Endodermal cell (in vitro differentiated cells): ENCODE data around the gene SSBP3. TPM values are rescaled to one million over a fixed set of nuclear protein-coding genes. Genes with fewer than 3 reads are reported as not detected.

Experiments used
- DNase-seq: peaks from one replicate; pipeline ENCODE4 v3.0.0-alpha.2; 2017
- H3K27ac ChIP-seq: 2 replicates; pipeline ENCODE4 v1.5.1; 2013; ENCODE audit warnings: mild to moderate bottlenecking, low read depth, low read length, moderate library complexity
- H3K27me3 ChIP-seq: 2 replicates; pipeline ENCODE4 v1.6.1; 2013; ENCODE audit warnings: mild to moderate bottlenecking, low read length, moderate library complexity; ENCODE audit not compliant: insufficient read depth, control insufficient read depth, poor library complexity, severe bottlenecking
- H3K36me3 ChIP-seq: 2 replicates; pipeline ENCODE4 v1.7.0; 2013; ENCODE audit warnings: mild to moderate bottlenecking, low read length, moderate library complexity; ENCODE audit not compliant: control insufficient read depth, insufficient read depth
- H3K4me1 ChIP-seq: one replicate; pipeline ENCODE4 v1.7.0; 2013; ENCODE audit warnings: low read length; ENCODE audit not compliant: control insufficient read depth, insufficient read depth
- H3K4me3 ChIP-seq: 2 replicates; pipeline ENCODE4 v1.5.1; 2013; ENCODE audit warnings: mild to moderate bottlenecking, low read length, moderate library complexity
- H3K9ac ChIP-seq: 2 replicates; pipeline ENCODE4 v1.6.1; 2013; ENCODE audit warnings: mild to moderate bottlenecking, low read length, moderate library complexity; ENCODE audit not compliant: poor library complexity, severe bottlenecking; ENCODE audit errors: extremely low read depth
- H3K9me3 ChIP-seq: 2 replicates; pipeline ENCODE4 v1.6.1; 2013; ENCODE audit warnings: mild to moderate bottlenecking, low read length, moderate library complexity; ENCODE audit not compliant: control insufficient read depth
- H3K27ac Mint-ChIP-seq: 2 replicates; pipeline ENCODE4 v1.8.0; 2020; ENCODE audit warnings: mixed read lengths
- H3K27me3 Mint-ChIP-seq: 2 replicates; pipeline ENCODE4 v1.8.0; 2021; ENCODE audit warnings: mild to moderate bottlenecking, mixed read lengths; ENCODE audit not compliant: insufficient read depth
- H3K36me3 Mint-ChIP-seq: 2 replicates; pipeline ENCODE4 v1.8.0; 2020; ENCODE audit warnings: low read depth, mixed read lengths
- H3K4me1 Mint-ChIP-seq: 2 replicates; pipeline ENCODE4 v1.8.0; 2020; ENCODE audit warnings: mixed read lengths
- H3K4me3 Mint-ChIP-seq: 2 replicates; pipeline ENCODE4 v1.8.0; 2020; ENCODE audit warnings: mild to moderate bottlenecking, moderate library complexity, mixed read lengths
- H3K9me3 Mint-ChIP-seq: 2 replicates; pipeline ENCODE4 v1.8.0; 2020; ENCODE audit warnings: mild to moderate bottlenecking, mixed read lengths
- WGBS, 2 experiments: methylation state at CpG; one replicate each; pipeline versions ENCODE4 v1.1.5 to v1.1.7; 2013; ENCODE audit warnings: missing lambda C conversion rate in 2 of 2, mixed read lengths in 1 of 2; ENCODE audit not compliant: insufficient coverage in 1 of 2, insufficient read length in 1 of 2; 5-methylcytosine and 5-hydroxymethylcytosine counted together
- total RNA-seq, 2 donors: library from RNA; stranded (reverse); fragmentation: NEBNext Ultra II Directional in 1 of 2; extraction: Animal tissue kit (Norgen Biotek cat#: 25700) in 1 of 2; gene quantifications; 2 replicates in 1 of 2; 3 replicates in 1 of 2; pipeline ENCODE4 v1.2.1, GENCODE V29; 2021
- TF ChIP-seq, protein P1 (sequence below): fragments of 200-600 bp; sonication (generic); conservative IDR thresholded peaks from 2 replicates; pipeline ENCODE4 v1.5.0; 2021; ENCODE audit warnings: antibody characterized with exemption, mild to moderate bottlenecking

The SSBP3 gene
- total RNA-seq, 2 donors from 2014 or later = 342 TPM

- Histone ChIP-seq H3K4me1 (peaks cover 41% of the 10 kb centered on the region), H3K36me3 (peaks cover 77% of the 10 kb centered on the region), H3K9me3 (no peaks in the 10 kb centered on the region), H3K27ac (peak overlapping the region; percentile 98), H3K4me3 (no peak overlapping the region), H3K9ac (no peak overlapping the region), H3K27me3 (no peaks in the 10 kb centered on the region)
- peak overlapping the region; percentile 82 for H3K27ac Mint-ChIP-seq
- peaks cover 59% of the 10 kb centered on the region for H3K4me1 Mint-ChIP-seq
- H3K27me3 Mint-ChIP-seq = no peaks in the 10 kb centered on the region
- peaks cover 45% of the 10 kb centered on the region for H3K36me3 Mint-ChIP-seq
- TF ChIP-seq, protein P1, sequence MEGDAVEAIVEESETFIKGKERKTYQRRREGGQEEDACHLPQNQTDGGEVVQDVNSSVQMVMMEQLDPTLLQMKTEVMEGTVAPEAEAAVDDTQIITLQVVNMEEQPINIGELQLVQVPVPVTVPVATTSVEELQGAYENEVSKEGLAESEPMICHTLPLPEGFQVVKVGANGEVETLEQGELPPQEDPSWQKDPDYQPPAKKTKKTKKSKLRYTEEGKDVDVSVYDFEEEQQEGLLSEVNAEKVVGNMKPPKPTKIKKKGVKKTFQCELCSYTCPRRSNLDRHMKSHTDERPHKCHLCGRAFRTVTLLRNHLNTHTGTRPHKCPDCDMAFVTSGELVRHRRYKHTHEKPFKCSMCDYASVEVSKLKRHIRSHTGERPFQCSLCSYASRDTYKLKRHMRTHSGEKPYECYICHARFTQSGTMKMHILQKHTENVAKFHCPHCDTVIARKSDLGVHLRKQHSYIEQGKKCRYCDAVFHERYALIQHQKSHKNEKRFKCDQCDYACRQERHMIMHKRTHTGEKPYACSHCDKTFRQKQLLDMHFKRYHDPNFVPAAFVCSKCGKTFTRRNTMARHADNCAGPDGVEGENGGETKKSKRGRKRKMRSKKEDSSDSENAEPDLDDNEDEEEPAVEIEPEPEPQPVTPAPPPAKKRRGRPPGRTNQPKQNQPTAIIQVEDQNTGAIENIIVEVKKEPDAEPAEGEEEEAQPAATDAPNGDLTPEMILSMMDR = peak; percentile 18
- peak; percentile 67 for DNase-seq
- no peaks in the 10 kb centered on the region for H3K9me3 Mint-ChIP-seq
- no peak overlapping the region for H3K4me3 Mint-ChIP-seq
- WGBS, 2 experiments = 77 to 86% methylated on average over 3 of the region's 3 CpGs
Observed at GRCh38 chr1:54275349-54275748, 130.8 kb downstream of the SSBP3 start.

GRCh38 chr1:54274881-54275280, 131.3 kb downstream of the SSBP3 start:
- Histone ChIP-seq H3K9ac (no peak overlapping the region), H3K4me1 (peaks cover 41% of the 10 kb centered on the region), H3K27ac (peak overlapping the region; percentile 98), H3K4me3 (no peak overlapping the region), H3K27me3 (no peaks in the 10 kb centered on the region), H3K9me3 (no peaks in the 10 kb centered on the region), H3K36me3 (peaks cover 77% of the 10 kb centered on the region)
- 72 to 91% methylated on average over 8 to 11 of the region's 11 CpGs for WGBS, 2 experiments
- DNase-seq = no peak
- Mint-ChIP-seq H3K27ac (peak overlapping the region; percentile 82), H3K27me3 (no peaks in the 10 kb centered on the region), H3K9me3 (no peaks in the 10 kb centered on the region), H3K4me3 (peak overlapping the region; percentile 13), H3K36me3 (peaks cover 45% of the 10 kb centered on the region), H3K4me1 (peaks cover 54% of the 10 kb centered on the region)
- TF ChIP-seq, protein P1 = no peak

DNA sequence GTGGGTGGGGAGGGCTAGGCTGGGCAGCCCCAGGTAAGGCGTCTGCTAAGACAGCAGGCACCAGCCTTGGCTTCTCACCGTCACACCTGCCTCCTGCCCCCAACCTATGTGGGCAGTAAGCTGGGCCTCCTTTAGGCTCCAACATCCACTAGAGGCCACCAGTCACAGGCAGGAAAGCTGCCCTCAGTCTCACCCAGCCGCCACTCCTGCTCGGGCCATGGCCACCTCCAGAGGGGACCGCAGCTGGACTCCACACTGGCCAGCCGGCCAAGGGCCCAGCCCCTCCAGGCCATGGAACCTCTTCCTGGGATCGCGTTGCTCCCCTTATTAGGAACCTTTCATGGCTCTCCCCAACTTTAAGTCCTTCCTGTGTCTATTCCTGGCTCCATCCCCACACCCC, 131.7 kb downstream of the SSBP3 start:
- Mint-ChIP-seq H3K27me3 (no peaks in the 10 kb centered on the region), H3K4me3 (peak overlapping the region; percentile 13), H3K36me3 (peaks cover 46% of the 10 kb centered on the region), H3K4me1 (peaks cover 53% of the 10 kb centered on the region), H3K9me3 (no peaks in the 10 kb centered on the region), H3K27ac (peak overlapping the region; percentile 82)
- H3K36me3 ChIP-seq = peaks cover 77% of the 10 kb centered on the region
- TF ChIP-seq, protein P1 = peak; percentile 37
- H3K4me1 ChIP-seq = peaks cover 41% of the 10 kb centered on the region
- DNase-seq = peak; percentile 77
- WGBS, 2 experiments = 74 to 79% methylated on average over 4 to 8 of the region's 8 CpGs
- peak overlapping the region; percentile 98 for H3K27ac ChIP-seq
- H3K27me3 ChIP-seq = no peaks in the 10 kb centered on the region
- no peaks in the 10 kb centered on the region for H3K9me3 ChIP-seq
- no peak overlapping the region for H3K9ac ChIP-seq
- H3K4me3 ChIP-seq = no peak overlapping the region
